GM12873 (cell line): ENCODE measurements around the gene EFNA2.

Source experiments
- CTCF ChIP-seq: IDR thresholded peaks from 2 replicates; pipeline ENCODE4 v1.5.1; 2012; ENCODE audit warnings: low read depth, mild to moderate bottlenecking, moderate library complexity, low read length, control low read depth; ENCODE audit not compliant: insufficient read depth; ENCODE audit errors: missing control alignments

Gene EFNA2

GRCh38 chr19:1322198-1322981 lies 36.7 kb downstream of the EFNA2 start:
- no peak for TF ChIP-seq CTCF

GRCh38 chr19:1324249-1324805 lies 38.7 kb downstream of the EFNA2 start:
- TF ChIP-seq CTCF = no peak

GRCh38 chr19:1324806-1325567 lies 39.3 kb downstream of the EFNA2 start:
- no peak for TF ChIP-seq CTCF

- no peak for TF ChIP-seq CTCF
Measured at GRCh38 chr19:1325568-1326294, 40.1 kb downstream of the EFNA2 start.

- no peak for TF ChIP-seq CTCF
Measured at GRCh38 chr19:1327125-1327524, 41.5 kb downstream of the EFNA2 start.

GRCh38 chr19:1336079-1336684 lies 50.5 kb downstream of the EFNA2 start:
- TF ChIP-seq CTCF = no peak
